HCT116 (cell line): ENCODE data around the gene SNAPC2.

ENCODE experiments used
- CTCF ChIP-seq, 3 experiments: fragments of 200-600 bp in 1 of 3; sonication (generic) in 1 of 3; IDR thresholded peaks in 2 of 3; conservative IDR thresholded peaks in 1 of 3; 2 replicates each; pipeline ENCODE4 v1.5.1; 2012 to 2017; ENCODE audit warnings: low read depth in 2 of 3, low read length in 2 of 3, antibody characterized with exemption in 1 of 3, borderline replicate concordance in 1 of 3, control low read depth in 1 of 3, mild to moderate bottlenecking in 1 of 3, mixed read lengths in 1 of 3, mixed run types in 1 of 3, moderate library complexity in 1 of 3; ENCODE audit not compliant: insufficient read depth in 1 of 3
- EZH2 ChIP-seq: fragments of 200-600 bp; sonication (generic); IDR thresholded peaks from 2 replicates; pipeline ENCODE4 v1.6.1; 2017; ENCODE audit warnings: antibody characterized with exemption, mixed run types
- EZH2phosphoT487 ChIP-seq: fragments of 200-600 bp; IDR thresholded peaks from 2 replicates; pipeline ENCODE4 v1.6.1; 2018; ENCODE audit warnings: antibody characterized with exemption, borderline replicate concordance
- MAX ChIP-seq: IDR thresholded peaks from 2 replicates; pipeline ENCODE4 v1.6.1; 2012
- POLR2A ChIP-seq: IDR thresholded peaks from 2 replicates; pipeline ENCODE4 v1.7.0; 2011; ENCODE audit warnings: borderline replicate concordance; ENCODE audit not compliant: insufficient read depth, insufficient read length; ENCODE audit errors: extremely low read depth
- SIN3A ChIP-seq: IDR thresholded peaks from 2 replicates; pipeline ENCODE4 v1.6.1; 2012; ENCODE audit warnings: low read depth
- SRF ChIP-seq: IDR thresholded peaks from 2 replicates; pipeline ENCODE4 v1.6.1; 2012; ENCODE audit warnings: low read depth

GRCh38 chr19:7933411-7933810 lies 13.3 kb downstream of the SNAPC2 start:
- TF ChIP-seq EZH2phosphoT487, result no peak
- peak in 2 of 3 experiments; percentile 62 to 68; a peak in 4 of 6 replicates for TF ChIP-seq CTCF (IDR thresholded peaks at IDR 0.05 in 2 of 3, conservative IDR thresholded peaks at IDR 0.05 in 1 of 3; ENCODE audit: borderline replicate concordance in 1 of 3, insufficient read depth in 1 of 3, low read depth in 2 of 3, low read length in 2 of 3)
- no peak for TF ChIP-seq SRF
- no peak for TF ChIP-seq MAX
- TF ChIP-seq EZH2, result no peak
- TF ChIP-seq SIN3A, result no peak
- TF ChIP-seq POLR2A, result no peak
